ENCODE measurements around the gene SEMA7A.
"Not testable (repeated sequence)": the region's sequence is repeated elsewhere in the genome, so short reads cannot be mapped to it uniquely, and the experiment has no call there.

- TF ChIP-seq CTCF (IDR thresholded peaks at IDR 0.05; ENCODE audit: low read depth, low read length, poor library complexity, severe bottlenecking); EZH2phosphoT487 (IDR thresholded peaks at IDR 0.05; ENCODE audit: borderline replicate concordance, low read length): not testable (repeated sequence)
These were observed 37.9 kb upstream of the SEMA7A start for GRCh38 chr15:74471621-74472020.
